HuH-7.5 (cell line): ENCODE results near the gene ZEB2.

Experiments used
- DNase-seq: peaks from one replicate; pipeline ENCODE4 v3.0.0; 2011; ENCODE audit warnings: low spot score

ZEB2 gene

DNA sequence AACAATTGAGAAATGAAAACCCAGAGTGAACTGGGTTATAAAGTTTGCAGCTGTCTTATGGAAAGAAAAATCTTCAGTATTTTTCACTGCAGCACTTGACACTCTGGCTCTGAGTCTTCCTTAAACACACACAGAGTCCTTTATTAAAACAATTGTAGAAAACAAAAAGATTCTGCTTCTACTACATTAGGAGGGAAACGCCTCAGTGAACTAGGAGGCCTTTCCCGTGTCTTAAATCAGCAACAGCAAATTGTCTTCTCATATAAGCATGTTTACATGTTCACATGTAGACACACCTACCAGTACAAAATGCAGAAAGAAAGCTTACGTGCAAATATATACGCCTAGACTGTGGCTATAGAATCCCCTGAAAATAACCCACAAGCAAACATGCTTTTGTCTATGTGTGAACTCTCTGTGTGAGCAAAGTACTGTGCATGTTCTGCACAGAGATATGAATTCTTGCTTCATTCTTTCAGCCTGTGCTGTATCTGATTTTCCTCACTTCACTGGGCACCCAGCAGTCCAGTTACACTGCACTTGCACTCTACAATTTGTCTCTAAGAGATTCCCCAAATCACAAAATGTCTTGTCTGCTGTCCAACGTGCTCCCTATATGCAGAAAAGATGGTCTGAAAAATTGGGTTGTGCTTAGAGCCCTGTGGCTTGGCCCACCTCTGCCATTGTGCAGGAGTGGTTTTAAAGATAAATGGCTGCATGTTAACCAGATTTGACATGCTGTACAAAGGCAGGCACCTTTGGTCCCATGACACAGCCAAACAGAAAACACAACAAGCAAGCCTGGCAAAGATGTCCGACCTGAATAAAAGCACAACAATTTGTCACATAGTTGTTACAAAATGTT is 24.5 kb downstream of the ZEB2 start:
- DNase-seq, result no peak

DNA sequence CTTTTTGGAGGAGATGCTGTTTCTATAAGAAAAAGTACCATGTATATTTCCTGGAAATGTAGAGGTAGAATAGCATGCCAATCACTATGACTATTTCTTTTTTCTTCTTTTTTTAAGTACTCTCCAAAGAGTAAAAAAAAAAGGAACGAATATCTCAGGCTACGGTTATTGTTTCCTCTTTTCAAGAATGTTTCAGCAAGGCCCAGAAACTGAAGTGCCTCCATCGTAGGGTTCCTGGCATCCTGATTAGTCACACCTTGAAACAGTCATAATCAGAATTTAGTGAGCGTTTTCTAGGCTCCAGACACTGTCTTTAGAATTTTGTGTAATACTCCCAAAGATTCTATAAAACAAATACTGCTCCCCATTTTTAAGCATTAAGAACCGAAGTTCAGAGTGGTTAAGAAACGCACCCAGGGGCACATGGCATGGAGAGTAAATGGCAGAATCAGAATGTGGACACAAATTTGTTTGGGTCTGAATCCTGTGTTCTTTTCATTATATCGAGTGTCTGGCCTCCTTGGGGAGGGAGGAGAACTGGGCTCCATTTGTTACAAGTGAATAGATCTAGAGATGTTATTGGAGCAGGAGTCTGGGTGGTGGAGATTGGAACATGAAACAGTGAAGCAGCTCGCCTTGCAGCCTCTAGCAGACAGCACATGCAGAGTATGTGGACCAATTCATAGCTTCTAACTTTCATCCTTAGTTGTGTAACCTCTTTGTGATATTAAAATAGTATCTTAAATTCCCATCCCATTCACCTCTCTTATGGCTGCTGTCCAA is 26.7 kb downstream of the ZEB2 start:
- DNase-seq, result no peak

DNA sequence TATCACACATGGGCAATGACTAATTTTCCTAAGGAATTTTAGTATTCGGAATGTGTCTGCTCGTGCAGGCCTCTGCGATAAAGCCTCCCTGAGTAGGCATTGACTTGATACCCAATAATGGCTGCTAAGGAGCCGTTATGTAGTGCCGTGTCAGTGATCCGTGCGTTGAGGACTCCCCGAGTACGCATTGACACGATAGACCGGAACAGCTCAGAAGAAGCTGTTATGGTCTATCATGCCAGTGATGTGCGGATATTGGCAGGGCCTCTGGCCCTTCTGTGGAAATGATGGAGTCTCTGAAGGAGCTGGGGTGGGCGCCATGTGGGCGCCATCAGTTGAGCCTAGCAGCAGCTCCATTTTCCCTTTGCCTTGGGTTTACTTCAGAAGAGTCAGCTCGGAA is 29.1 kb downstream of the ZEB2 start:
- DNase-seq, result no peak

DNA sequence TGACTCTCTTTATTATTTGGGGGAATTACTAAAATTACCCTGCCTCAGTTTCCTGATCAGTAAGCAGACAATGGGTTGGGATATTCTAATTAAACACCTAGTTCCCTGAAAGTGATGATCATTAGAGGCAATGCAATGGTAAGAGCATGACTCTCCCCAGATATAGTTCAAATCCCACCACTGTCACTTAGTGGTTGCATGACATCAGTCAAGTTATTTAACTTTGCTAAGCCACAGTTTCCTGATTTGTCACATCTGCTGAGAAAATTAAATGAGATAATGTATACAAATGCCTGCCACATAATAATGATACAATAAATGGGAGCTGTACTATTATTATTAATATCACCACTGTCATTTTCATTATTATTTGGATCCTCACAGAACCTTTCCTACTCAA is 29.9 kb downstream of the ZEB2 start:
- DNase-seq, result no peak

DNA sequence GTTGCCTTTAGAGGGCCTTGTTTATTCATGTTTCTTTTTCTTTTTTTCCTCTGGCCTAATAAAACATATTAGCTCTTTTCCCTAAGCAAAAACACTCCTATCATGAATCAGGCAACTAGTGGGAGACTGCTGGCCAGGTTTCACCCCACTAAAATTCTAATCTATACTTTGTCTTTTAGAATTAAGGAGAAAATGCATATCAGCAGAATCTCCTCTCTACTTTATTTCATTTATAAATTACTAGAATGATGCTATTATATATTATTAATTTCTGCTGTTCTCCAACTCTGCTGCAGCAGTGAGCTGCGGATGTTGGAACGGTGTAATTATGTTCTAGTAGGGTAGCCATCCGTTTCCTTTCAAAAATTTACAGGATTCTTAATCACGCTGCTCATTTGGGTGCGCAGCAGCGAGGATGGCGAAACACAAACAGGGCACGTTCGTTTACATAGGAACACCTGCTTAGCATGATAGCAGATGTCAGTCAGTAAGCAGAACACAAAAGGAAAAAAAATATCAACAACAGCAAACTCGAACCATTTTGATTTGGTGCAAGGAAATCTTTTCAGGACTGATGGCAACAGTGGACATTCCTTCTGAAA is 30.5 kb downstream of the ZEB2 start:
- no peak for DNase-seq

DNA sequence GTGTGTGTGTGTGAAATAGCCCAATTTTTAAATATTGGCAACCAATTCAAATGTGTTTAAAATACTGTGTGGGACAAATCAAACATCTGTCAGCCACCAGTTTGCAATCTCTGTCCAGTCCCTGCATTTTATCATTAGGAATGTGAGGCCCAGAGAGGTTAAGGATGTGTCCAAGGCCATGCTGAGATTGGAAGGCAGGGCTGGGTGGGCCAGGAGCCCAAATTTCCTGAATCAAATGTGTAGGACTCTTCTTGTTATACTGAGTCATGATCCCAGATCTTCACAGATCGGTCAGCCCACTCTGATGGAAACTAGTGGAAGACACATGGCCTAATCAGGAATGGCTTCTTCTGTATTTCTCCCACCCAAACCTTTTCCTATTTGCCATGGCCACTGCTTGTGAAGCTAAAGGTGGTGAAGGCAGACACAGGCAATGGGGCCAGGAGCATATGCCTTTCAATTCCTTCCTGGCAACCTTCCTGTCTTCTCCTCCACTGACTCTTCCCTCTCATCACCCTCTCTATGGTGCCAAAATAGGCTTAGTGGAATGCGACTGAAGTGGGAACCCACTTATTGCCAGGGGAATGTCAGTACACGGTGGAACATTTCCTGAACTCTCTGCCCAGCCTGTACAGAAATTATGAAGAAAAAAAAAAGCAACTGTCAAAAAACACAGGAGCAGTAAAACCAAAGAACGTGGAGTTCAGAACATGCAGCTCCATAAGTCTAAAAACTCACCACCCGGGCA is 35.5 kb downstream of the ZEB2 start:
- DNase-seq, result no peak

- DNase-seq, result no peak
These were observed 38.3 kb downstream of the ZEB2 start for GRCh38 chr2:144481666-144482065.

- no peak for DNase-seq
These were observed 38.8 kb downstream of the ZEB2 start for GRCh38 chr2:144481109-144481508.

GRCh38 chr2:144480285-144480684 is 39.6 kb downstream of the ZEB2 start:
- DNase-seq, result no peak

DNA sequence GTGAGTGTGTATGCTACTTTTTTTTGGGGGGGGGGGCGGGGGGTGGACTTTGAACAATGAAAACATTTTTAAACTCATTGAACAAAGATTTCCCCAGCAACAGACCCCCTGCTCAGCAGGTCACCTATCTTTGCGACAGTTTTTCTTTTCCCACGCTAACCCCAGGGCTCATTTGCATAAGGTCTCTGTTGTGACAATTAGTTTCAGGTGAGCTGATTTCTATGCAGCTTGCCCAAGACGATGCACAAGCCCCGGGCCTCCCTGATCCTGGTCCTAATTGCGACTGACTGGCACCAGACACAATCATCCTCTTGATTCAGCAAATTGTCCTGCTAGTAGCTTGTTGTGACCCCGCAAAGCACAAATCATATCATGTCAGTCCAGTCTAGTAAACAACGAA is 40.3 kb downstream of the ZEB2 start:
- no peak for DNase-seq

- DNase-seq, result no peak
These were observed 40.8 kb downstream of the ZEB2 start for GRCh38 chr2:144479138-144479537.

- no peak for DNase-seq
These were observed 42.0 kb downstream of the ZEB2 start for GRCh38 chr2:144477957-144478311.

DNA sequence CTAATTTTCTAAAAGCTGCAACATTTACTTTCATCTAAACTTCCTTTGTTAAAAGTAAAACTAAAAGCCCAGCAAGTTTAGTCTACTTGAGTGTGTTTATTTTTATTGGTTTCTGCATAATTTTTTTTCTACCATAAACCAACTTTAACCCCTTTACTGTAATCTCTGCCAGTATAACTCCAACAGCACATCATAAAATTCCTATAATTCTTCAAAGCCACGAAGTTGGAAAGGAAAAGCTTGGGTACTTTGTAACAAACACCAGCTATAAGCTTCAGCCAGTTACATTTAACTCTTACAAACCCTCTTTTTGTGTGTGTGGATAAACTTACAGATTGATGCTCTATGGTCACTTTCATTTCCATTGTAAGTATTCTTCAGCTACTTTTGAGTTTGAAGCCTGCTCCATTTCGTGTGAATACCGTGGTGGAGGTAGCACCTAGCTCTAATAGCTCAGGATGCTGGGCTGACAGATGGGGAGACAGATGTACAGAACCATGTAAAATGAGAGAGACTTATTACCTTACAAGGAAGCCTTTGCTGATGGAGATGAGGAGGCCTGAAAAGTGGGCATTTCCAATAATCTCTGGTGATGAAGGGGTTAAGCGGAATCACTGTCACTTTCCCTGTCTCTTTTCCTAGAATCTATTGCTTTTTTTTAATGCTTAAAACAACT is 42.5 kb downstream of the ZEB2 start:
- DNase-seq, result no peak

DNA sequence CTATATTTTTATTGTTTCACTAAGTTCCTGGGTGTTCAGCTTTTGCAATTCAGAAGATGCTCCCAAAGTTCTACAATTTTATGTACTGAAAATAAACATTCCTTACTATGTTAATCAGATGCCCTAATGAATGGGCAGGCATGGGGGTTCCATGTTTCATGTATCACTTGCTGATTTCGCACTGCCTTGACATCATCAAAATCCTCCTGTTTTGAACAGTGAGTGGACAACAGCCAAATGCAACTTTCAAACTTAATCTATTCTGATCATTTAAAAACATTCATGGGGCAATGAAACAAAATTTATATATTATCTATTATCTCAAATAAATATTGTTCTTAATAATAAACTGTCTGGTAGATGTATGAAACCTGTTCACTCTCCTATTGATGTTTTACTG is 43.2 kb downstream of the ZEB2 start:
- no peak for DNase-seq

GRCh38 chr2:144475569-144476275 is 44.2 kb downstream of the ZEB2 start:
- no peak for DNase-seq

GRCh38 chr2:144475044-144475443 is 44.9 kb downstream of the ZEB2 start:
- DNase-seq, result no peak

DNA sequence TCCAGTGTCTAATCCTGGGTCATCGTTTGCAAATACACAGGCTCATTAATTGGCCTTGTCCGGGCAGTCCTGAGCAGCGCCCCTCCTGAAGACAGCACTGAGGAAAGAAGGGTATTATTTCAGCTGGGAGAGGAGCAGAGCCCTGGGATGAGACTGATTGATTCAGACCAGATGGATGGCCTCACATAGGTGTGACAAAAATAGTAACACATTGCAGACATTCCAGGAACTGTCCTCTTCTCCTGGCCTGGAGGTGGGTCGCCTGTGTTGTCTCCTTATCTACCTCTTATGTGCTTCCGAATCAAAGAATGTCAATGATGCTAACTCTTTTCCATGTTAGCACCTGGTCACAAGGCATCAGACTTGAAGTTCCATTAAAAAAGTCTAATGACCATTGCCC is 45.9 kb downstream of the ZEB2 start:
- DNase-seq, result no peak

DNA sequence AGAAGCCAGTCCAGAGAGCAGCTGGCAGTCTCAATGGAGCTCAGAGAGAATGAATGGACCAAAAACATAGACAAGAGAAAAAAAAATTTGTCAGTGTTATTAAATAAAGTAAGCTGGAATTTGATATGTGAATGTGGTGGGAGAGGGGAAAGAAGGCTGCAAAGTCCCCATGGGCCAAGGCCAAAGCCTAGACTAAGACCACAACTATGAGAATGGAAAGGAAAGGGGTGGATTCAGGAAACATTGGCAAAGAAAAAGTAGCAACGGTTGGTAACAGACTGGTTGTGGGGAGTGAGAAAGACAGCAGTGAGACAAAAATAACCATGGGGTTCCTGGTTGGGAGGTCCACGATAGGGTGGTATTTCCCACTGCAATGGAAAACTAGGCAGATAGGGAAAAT is 47.0 kb downstream of the ZEB2 start:
- no peak for DNase-seq

- DNase-seq, result no peak
These were observed 47.9 kb downstream of the ZEB2 start for GRCh38 chr2:144472046-144472412.

DNA sequence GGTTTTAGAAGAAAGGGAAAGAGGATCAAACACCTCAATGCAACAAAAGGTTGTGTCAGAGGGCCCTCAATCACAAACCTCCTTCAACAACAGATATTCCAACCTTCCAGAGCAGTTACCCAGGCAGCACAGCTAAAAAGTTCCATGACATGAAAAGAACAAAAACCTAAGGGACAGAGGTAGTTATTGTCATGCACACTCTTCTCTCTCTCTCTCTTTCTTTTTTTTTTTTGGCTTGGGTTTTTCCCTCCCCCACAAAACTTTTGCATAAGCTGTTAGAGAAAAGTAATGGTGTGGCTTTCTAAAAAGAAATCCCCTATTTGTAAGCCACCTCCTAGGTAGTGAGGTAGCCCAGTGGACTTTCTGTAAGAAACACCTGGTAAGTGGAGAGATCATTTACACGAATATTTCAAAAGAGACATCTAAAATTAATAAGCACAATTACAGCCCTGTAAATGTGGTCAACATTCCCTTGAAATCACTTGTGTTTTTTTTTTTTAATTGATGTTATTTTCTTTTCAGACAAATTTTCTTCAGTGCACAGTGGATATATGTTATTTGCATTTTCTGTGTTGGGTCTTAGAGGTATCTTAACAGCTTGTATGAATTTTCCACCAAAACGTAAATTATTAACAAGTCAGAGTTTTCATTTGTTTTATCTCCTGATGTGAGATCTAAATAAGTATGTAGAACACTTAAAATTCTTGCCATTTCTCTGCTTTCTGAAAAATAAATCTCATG is 48.4 kb downstream of the ZEB2 start:
- no peak for DNase-seq

GRCh38 chr2:144470816-144471215 is 49.1 kb downstream of the ZEB2 start:
- DNase-seq, result no peak
